Measurements from ENCODE around the gene RGS12. TPM values are rescaled to one million over a fixed set of nuclear protein-coding genes. Genes with fewer than 3 reads are reported as not detected.

The RGS12 gene
- total RNA-seq, 1 donor from 2014 or later = 13.4 TPM

- intact Hi-C loops (cut with micrococcal nuclease) = no loop called here
- no peaks in the 10 kb centered on the region for H3K27me3 ChIP-seq (ENCODE audit: low read depth)
- H3K36me3 ChIP-seq = no peaks in the 10 kb centered on the region
- H3K4me3 ChIP-seq = no peak overlapping the region
- no peak for TF ChIP-seq CTCF (IDR thresholded peaks at IDR 0.05; ENCODE audit: borderline replicate concordance)
- no peak for DNase-seq
- peak overlapping the region; percentile 86 for H3K27ac ChIP-seq (replicated peaks)
- H3K9me3 ChIP-seq (replicated peaks) = no peaks in the 10 kb centered on the region
- peaks cover 53% of the 10 kb centered on the region for H3K4me1 ChIP-seq
Observed at GRCh38 chr4:3332498-3332897, 39.7 kb downstream of the RGS12 start.

GRCh38 chr4:3334316-3334715, 41.5 kb downstream of the RGS12 start:
- intact Hi-C loops (cut with micrococcal nuclease) = no loop called here
- Histone ChIP-seq H3K4me1 (peaks cover 53% of the 10 kb centered on the region), H3K27ac (replicated peaks) (no peak overlapping the region), H3K36me3 (no peaks in the 10 kb centered on the region), H3K27me3 (ENCODE audit: low read depth) (no peaks in the 10 kb centered on the region), H3K9me3 (replicated peaks) (no peaks in the 10 kb centered on the region), H3K4me3 (no peak overlapping the region)
- no peak for DNase-seq
- TF ChIP-seq CTCF (IDR thresholded peaks at IDR 0.05; ENCODE audit: borderline replicate concordance) = no peak

GRCh38 chr4:3335385-3335784, 42.6 kb downstream of the RGS12 start:
- DNase-seq = no peak
- Histone ChIP-seq H3K27ac (replicated peaks) (no peak overlapping the region), H3K4me1 (peaks cover 52% of the 10 kb centered on the region), H3K9me3 (replicated peaks) (no peaks in the 10 kb centered on the region), H3K4me3 (no peak overlapping the region), H3K27me3 (ENCODE audit: low read depth) (no peaks in the 10 kb centered on the region), H3K36me3 (no peaks in the 10 kb centered on the region)
- TF ChIP-seq CTCF (IDR thresholded peaks at IDR 0.05; ENCODE audit: borderline replicate concordance) = no peak
- intact Hi-C loops (cut with micrococcal nuclease) = no loop called here

- Histone ChIP-seq H3K27ac (replicated peaks) (no peak overlapping the region), H3K27me3 (ENCODE audit: low read depth) (no peaks in the 10 kb centered on the region), H3K4me3 (no peak overlapping the region), H3K36me3 (no peaks in the 10 kb centered on the region), H3K9me3 (replicated peaks) (no peaks in the 10 kb centered on the region), H3K4me1 (peaks cover 51% of the 10 kb centered on the region)
- intact Hi-C loops (cut with micrococcal nuclease) = no loop called here
- no peak for DNase-seq
- no peak for TF ChIP-seq CTCF (IDR thresholded peaks at IDR 0.05; ENCODE audit: borderline replicate concordance)
Observed at GRCh38 chr4:3335982-3336381, 43.2 kb downstream of the RGS12 start.

- Histone ChIP-seq H3K36me3 (no peaks in the 10 kb centered on the region), H3K27me3 (ENCODE audit: low read depth) (no peaks in the 10 kb centered on the region), H3K4me3 (no peak overlapping the region), H3K4me1 (peaks cover 46% of the 10 kb centered on the region), H3K27ac (replicated peaks) (no peak overlapping the region), H3K9me3 (replicated peaks) (no peaks in the 10 kb centered on the region)
- no peak for TF ChIP-seq CTCF (IDR thresholded peaks at IDR 0.05; ENCODE audit: borderline replicate concordance)
- no peak for DNase-seq
- intact Hi-C loops (cut with micrococcal nuclease) = no loop called here
Observed at GRCh38 chr4:3336382-3337356, 43.8 kb downstream of the RGS12 start.

Data from left ventricle myocardium inferior (tissue), 1 donor.